HCT116 (cell line): ENCODE measurements around the gene NPR3. TPM values are rescaled to one million over a fixed set of nuclear protein-coding genes. Genes with fewer than 3 reads are reported as not detected.

Source experiments
- ATAC-seq: fragments of 200-7000 bp; cut with Tn5 transposase; 2 replicates; pipeline ENCODE4 v1.9.1; 2020; ENCODE audit warnings: mild to moderate bottlenecking, moderate library complexity
- BruUV-seq: library from RNA; stranded (reverse); fragments of 400-500 nt; replicated peaks from 2 replicates; lab custom pipeline; 2021; lab: Mats Ljungman, UMichigan
- CTCF ChIA-PET: fragments of 300-600 bp; sonication (Branson Sonifier 250); formaldehyde crosslinking; loops from one replicate; lab custom pipeline; 2021; ENCODE audit warnings: antibody characterized with exemption; lab: Charles Lee
- POLR2A ChIA-PET: fragments of 300-600, 350-600 bp; sonication (Branson Sonifier 250); formaldehyde crosslinking; loops from one replicate; lab custom pipeline; 2021; ENCODE audit warnings: antibody characterized with exemption; lab: Charles Lee
- RAD21 ChIA-PET, 2 experiments: fragments of 300-600 bp; sonication (Branson Sonifier 250); formaldehyde crosslinking; loops; one replicate each; lab custom pipeline; 2023; ENCODE audit warnings: low total read pairs in 2 of 2; ENCODE audit not compliant: uncharacterized antibody in 2 of 2, unreplicated experiment in 2 of 2, low non-redundant PET in 1 of 2; lab: Charles Lee
- DNase-seq: peaks from one replicate; pipeline ENCODE4 v3.0.0-alpha.2; 2010; ENCODE audit warnings: low read depth, low spot score
- H2AFZ ChIP-seq: fragments of 200-600 bp; shearing (Covaris generic), sonication (generic); 2 replicates; pipeline ENCODE4 v1.6.1; 2017; ENCODE audit warnings: low read depth, mixed run types, mixed read lengths, antibody characterized with exemption, low read length; ENCODE audit not compliant: poor library complexity, severe bottlenecking
- H3K27ac ChIP-seq: 2 replicates; pipeline ENCODE4 v1.5.1; 2012; ENCODE audit warnings: low read depth, low read length
- H3K27me3 ChIP-seq: fragments of 200-600 bp; sonication (generic); 2 replicates; pipeline ENCODE4 v1.6.1; 2016; ENCODE audit warnings: mixed run types, low read length, mixed read lengths; ENCODE audit not compliant: insufficient read depth
- H3K36me3 ChIP-seq, 2 experiments: fragments of 200-500 bp in 1 of 2; fragments of 200-600 bp in 1 of 2; sonication (Bioruptor generic) in 1 of 2; sonication (generic) in 1 of 2; 2 replicates each; pipeline versions ENCODE4 v1.5.1 to v1.6.1; 2014 to 2016; ENCODE audit warnings: low read length in 2 of 2, inconsistent platforms in 1 of 2, mixed read lengths in 1 of 2, mixed run types in 1 of 2; ENCODE audit not compliant: insufficient read depth in 2 of 2, control insufficient read depth in 1 of 2
- H3K4me1 ChIP-seq, 2 experiments: fragments of 200-600 bp in 1 of 2; sonication (generic) in 1 of 2; 2 replicates each; pipeline versions ENCODE4 v1.5.1 to v1.6.1; 2012 to 2017; ENCODE audit warnings: low read length in 2 of 2, inconsistent platforms in 1 of 2, mild to moderate bottlenecking in 1 of 2, mixed read lengths in 1 of 2, mixed run types in 1 of 2, moderate library complexity in 1 of 2; ENCODE audit not compliant: insufficient read depth in 2 of 2, control insufficient read depth in 1 of 2
- H3K4me2 ChIP-seq: fragments of 200-600 bp; sonication (generic); 2 replicates; pipeline ENCODE4 v1.6.1; 2017; ENCODE audit warnings: mixed run types, low read length, mixed read lengths
- H3K4me3 ChIP-seq, 2 experiments: fragments of 200-600 bp in 1 of 2; sonication (generic) in 1 of 2; replicated peaks in 1 of 2; 2 replicates each; pipeline ENCODE4 v1.5.1; 2011 to 2016; ENCODE audit warnings: low read length in 2 of 2, control low read depth in 1 of 2, low read depth in 1 of 2, mild to moderate bottlenecking in 1 of 2, mixed read lengths in 1 of 2, mixed run types in 1 of 2
- H3K79me2 ChIP-seq: fragments of 200-600 bp; sonication (generic); 2 replicates; pipeline ENCODE4 v1.6.1; 2017; ENCODE audit warnings: mild to moderate bottlenecking, mixed run types, low read length, moderate library complexity, mixed read lengths; ENCODE audit not compliant: insufficient read depth
- H3K9ac ChIP-seq: fragments of 200-600 bp; sonication (generic); 2 replicates; pipeline ENCODE4 v1.6.1; 2016; ENCODE audit warnings: low read length, mixed read lengths
- H3K9me2 ChIP-seq: fragments of 200-600 bp; sonication (generic), shearing (Covaris generic); 2 replicates; pipeline ENCODE4 v1.6.1; 2017; ENCODE audit warnings: mixed run types, mild to moderate bottlenecking, moderate library complexity; ENCODE audit not compliant: insufficient read depth
- H3K9me3 ChIP-seq, 2 experiments: fragments of 200-500 bp in 1 of 2; fragments of 200-600 bp in 1 of 2; sonication (Bioruptor generic) in 1 of 2; sonication (generic) in 1 of 2; 2 replicates each; pipeline ENCODE4 v1.6.1; 2014 to 2017; ENCODE audit warnings: low read length in 2 of 2, mixed read lengths in 2 of 2, inconsistent platforms in 1 of 2, low read depth in 1 of 2, mild to moderate bottlenecking in 1 of 2, mixed run types in 1 of 2, moderate library complexity in 1 of 2; ENCODE audit not compliant: control insufficient read depth in 1 of 2, insufficient read depth in 1 of 2
- H4K20me1 ChIP-seq: fragments of 200-600 bp; sonication (generic), shearing (Covaris generic); 2 replicates; pipeline ENCODE4 v1.6.1; 2017; ENCODE audit warnings: mixed run types, mild to moderate bottlenecking, moderate library complexity; ENCODE audit not compliant: insufficient read depth
- CBX3 ChIP-seq: IDR thresholded peaks from 2 replicates; pipeline ENCODE4 v1.6.1; 2012; ENCODE audit warnings: low read depth
- CEBPB ChIP-seq: IDR thresholded peaks from 2 replicates; pipeline ENCODE4 v1.6.1; 2012; ENCODE audit warnings: low read depth
- ELF1 ChIP-seq: IDR thresholded peaks from 2 replicates; pipeline ENCODE4 v1.6.1; 2012; ENCODE audit warnings: low read depth, borderline replicate concordance
- EZH2phosphoT487 ChIP-seq: fragments of 200-600 bp; IDR thresholded peaks from 2 replicates; pipeline ENCODE4 v1.6.1; 2018; ENCODE audit warnings: antibody characterized with exemption, borderline replicate concordance
- FOSL1 ChIP-seq: IDR thresholded peaks from 2 replicates; pipeline ENCODE4 v1.6.1; 2012; ENCODE audit warnings: low read depth
- MAX ChIP-seq: IDR thresholded peaks from 2 replicates; pipeline ENCODE4 v1.6.1; 2012
- POLR2A ChIP-seq: IDR thresholded peaks from 2 replicates; pipeline ENCODE4 v1.7.0; 2011; ENCODE audit warnings: borderline replicate concordance; ENCODE audit not compliant: insufficient read depth, insufficient read length; ENCODE audit errors: extremely low read depth
- POLR2AphosphoS5 ChIP-seq: IDR thresholded peaks from 2 replicates; pipeline ENCODE4 v1.6.1; 2011; ENCODE audit warnings: mild to moderate bottlenecking, low read depth, low read length, moderate library complexity
- RAD21 ChIP-seq: IDR thresholded peaks from 2 replicates; pipeline ENCODE4 v1.6.1; 2012; ENCODE audit warnings: low read depth, mild to moderate bottlenecking
- SIN3A ChIP-seq: IDR thresholded peaks from 2 replicates; pipeline ENCODE4 v1.6.1; 2012; ENCODE audit warnings: low read depth
- SP1 ChIP-seq: IDR thresholded peaks from 2 replicates; pipeline ENCODE4 v1.6.1; 2012; ENCODE audit warnings: low read depth
- SRF ChIP-seq: IDR thresholded peaks from 2 replicates; pipeline ENCODE4 v1.6.1; 2012; ENCODE audit warnings: low read depth
- TCF7L2 ChIP-seq: IDR thresholded peaks from 2 replicates; pipeline ENCODE4 v1.7.0; 2011; ENCODE audit warnings: borderline replicate concordance, inconsistent platforms; ENCODE audit not compliant: insufficient read depth, insufficient read length; ENCODE audit errors: extremely low read depth
- ZFX ChIP-seq: fragments of 450-650 bp; IDR thresholded peaks from 2 replicates; pipeline ENCODE4 v1.6.1; 2017
- intact Hi-C: fragments of 100-400 bp; cut with micrococcal nuclease; formaldehyde crosslinking; loops from 2 replicates; pipeline ENCODE4 v1.10.0; 2022
- total RNA-seq: library from RNA; stranded (reverse); gene quantifications from one replicate; pipeline ENCODE4 v1.2.1, GENCODE V29; 2021; ENCODE audit not compliant: unreplicated experiment
- TF ChIP-seq, protein P1 (sequence below): IDR thresholded peaks from 2 replicates; pipeline ENCODE4 v1.6.1; 2012; ENCODE audit warnings: low read depth
- TF ChIP-seq, protein P2 (sequence below), 3 experiments: fragments of 200-600 bp in 1 of 3; sonication (generic) in 1 of 3; IDR thresholded peaks in 2 of 3; conservative IDR thresholded peaks in 1 of 3; 2 replicates each; pipeline ENCODE4 v1.5.1; 2012 to 2017; ENCODE audit warnings: low read depth in 2 of 3, low read length in 2 of 3, antibody characterized with exemption in 1 of 3, borderline replicate concordance in 1 of 3, control low read depth in 1 of 3, mild to moderate bottlenecking in 1 of 3, mixed read lengths in 1 of 3, mixed run types in 1 of 3, moderate library complexity in 1 of 3; ENCODE audit not compliant: insufficient read depth in 1 of 3
- TF ChIP-seq, protein P3 (sequence below): IDR thresholded peaks from 2 replicates; pipeline ENCODE4 v1.6.1; 2011; ENCODE audit warnings: mild to moderate bottlenecking, low read length, moderate library complexity; ENCODE audit not compliant: insufficient replicate concordance; ENCODE audit errors: extremely low read depth
- TF ChIP-seq, protein P4 (sequence below): IDR thresholded peaks from 2 replicates; pipeline ENCODE4 v1.6.1; 2012

The NPR3 gene
- total RNA-seq, 1 experiment from 2014 or later, result 0.39 TPM

GRCh38 chr5:32834251-32834650 is 123.1 kb downstream of the NPR3 start:
- ATAC-seq (no peak), DNase-seq (no peak)
- no peak overlapping the region for H3K4me2 ChIP-seq
- no peaks in the 10 kb centered on the region for H4K20me1 ChIP-seq
- H3K9me2 ChIP-seq, result no peaks in the 10 kb centered on the region
- intact Hi-C loops, result no loop called here
- no TSS peak for BruUV-seq
- ChIA-PET CTCF (no interaction called here), POLR2A (no interaction called here), RAD21 (no interaction called here)
- no peak overlapping the region for H3K9ac ChIP-seq
- no peak overlapping the region for H3K4me3 ChIP-seq
- H3K27me3 ChIP-seq, result peaks cover under 1% of the 10 kb centered on the region
- H3K27ac ChIP-seq, result no peak overlapping the region
- no peaks in the 10 kb centered on the region for H3K4me1 ChIP-seq
- H3K79me2 ChIP-seq, result no peaks in the 10 kb centered on the region
- TF ChIP-seq, protein P1, sequence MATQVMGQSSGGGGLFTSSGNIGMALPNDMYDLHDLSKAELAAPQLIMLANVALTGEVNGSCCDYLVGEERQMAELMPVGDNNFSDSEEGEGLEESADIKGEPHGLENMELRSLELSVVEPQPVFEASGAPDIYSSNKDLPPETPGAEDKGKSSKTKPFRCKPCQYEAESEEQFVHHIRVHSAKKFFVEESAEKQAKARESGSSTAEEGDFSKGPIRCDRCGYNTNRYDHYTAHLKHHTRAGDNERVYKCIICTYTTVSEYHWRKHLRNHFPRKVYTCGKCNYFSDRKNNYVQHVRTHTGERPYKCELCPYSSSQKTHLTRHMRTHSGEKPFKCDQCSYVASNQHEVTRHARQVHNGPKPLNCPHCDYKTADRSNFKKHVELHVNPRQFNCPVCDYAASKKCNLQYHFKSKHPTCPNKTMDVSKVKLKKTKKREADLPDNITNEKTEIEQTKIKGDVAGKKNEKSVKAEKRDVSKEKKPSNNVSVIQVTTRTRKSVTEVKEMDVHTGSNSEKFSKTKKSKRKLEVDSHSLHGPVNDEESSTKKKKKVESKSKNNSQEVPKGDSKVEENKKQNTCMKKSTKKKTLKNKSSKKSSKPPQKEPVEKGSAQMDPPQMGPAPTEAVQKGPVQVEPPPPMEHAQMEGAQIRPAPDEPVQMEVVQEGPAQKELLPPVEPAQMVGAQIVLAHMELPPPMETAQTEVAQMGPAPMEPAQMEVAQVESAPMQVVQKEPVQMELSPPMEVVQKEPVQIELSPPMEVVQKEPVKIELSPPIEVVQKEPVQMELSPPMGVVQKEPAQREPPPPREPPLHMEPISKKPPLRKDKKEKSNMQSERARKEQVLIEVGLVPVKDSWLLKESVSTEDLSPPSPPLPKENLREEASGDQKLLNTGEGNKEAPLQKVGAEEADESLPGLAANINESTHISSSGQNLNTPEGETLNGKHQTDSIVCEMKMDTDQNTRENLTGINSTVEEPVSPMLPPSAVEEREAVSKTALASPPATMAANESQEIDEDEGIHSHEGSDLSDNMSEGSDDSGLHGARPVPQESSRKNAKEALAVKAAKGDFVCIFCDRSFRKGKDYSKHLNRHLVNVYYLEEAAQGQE, result no peak
- TF ChIP-seq POLR2A (no peak), CEBPB (no peak), RAD21 (no peak), SRF (no peak), SIN3A (no peak), TCF7L2 (no peak), MAX (no peak), CBX3 (no peak), EZH2phosphoT487 (no peak), FOSL1 (no peak), ZFX (no peak), POLR2AphosphoS5 (no peak), SP1 (no peak), ELF1 (no peak)
- TF ChIP-seq, protein P2, sequence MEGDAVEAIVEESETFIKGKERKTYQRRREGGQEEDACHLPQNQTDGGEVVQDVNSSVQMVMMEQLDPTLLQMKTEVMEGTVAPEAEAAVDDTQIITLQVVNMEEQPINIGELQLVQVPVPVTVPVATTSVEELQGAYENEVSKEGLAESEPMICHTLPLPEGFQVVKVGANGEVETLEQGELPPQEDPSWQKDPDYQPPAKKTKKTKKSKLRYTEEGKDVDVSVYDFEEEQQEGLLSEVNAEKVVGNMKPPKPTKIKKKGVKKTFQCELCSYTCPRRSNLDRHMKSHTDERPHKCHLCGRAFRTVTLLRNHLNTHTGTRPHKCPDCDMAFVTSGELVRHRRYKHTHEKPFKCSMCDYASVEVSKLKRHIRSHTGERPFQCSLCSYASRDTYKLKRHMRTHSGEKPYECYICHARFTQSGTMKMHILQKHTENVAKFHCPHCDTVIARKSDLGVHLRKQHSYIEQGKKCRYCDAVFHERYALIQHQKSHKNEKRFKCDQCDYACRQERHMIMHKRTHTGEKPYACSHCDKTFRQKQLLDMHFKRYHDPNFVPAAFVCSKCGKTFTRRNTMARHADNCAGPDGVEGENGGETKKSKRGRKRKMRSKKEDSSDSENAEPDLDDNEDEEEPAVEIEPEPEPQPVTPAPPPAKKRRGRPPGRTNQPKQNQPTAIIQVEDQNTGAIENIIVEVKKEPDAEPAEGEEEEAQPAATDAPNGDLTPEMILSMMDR (IDR thresholded peaks at IDR 0.05 in 2 of 3, conservative IDR thresholded peaks at IDR 0.05 in 1 of 3; ENCODE audit: borderline replicate concordance in 1 of 3, insufficient read depth in 1 of 3, low read depth in 2 of 3, low read length in 2 of 3), result no peak
- TF ChIP-seq, protein P3, sequence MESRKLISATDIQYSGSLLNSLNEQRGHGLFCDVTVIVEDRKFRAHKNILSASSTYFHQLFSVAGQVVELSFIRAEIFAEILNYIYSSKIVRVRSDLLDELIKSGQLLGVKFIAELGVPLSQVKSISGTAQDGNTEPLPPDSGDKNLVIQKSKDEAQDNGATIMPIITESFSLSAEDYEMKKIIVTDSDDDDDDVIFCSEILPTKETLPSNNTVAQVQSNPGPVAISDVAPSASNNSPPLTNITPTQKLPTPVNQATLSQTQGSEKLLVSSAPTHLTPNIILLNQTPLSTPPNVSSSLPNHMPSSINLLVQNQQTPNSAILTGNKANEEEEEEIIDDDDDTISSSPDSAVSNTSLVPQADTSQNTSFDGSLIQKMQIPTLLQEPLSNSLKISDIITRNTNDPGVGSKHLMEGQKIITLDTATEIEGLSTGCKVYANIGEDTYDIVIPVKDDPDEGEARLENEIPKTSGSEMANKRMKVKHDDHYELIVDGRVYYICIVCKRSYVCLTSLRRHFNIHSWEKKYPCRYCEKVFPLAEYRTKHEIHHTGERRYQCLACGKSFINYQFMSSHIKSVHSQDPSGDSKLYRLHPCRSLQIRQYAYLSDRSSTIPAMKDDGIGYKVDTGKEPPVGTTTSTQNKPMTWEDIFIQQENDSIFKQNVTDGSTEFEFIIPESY, result no peak
- TF ChIP-seq, protein P4, sequence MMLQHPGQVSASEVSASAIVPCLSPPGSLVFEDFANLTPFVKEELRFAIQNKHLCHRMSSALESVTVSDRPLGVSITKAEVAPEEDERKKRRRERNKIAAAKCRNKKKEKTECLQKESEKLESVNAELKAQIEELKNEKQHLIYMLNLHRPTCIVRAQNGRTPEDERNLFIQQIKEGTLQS, result no peak
- no peaks in the 10 kb centered on the region for H3K9me3 ChIP-seq
- H2AFZ ChIP-seq, result no peak overlapping the region
- H3K36me3 ChIP-seq, result no peaks in the 10 kb centered on the region
